Measurements from ENCODE around the gene PLEKHG7. TPM values are rescaled to one million over a fixed set of nuclear protein-coding genes. Genes with fewer than 3 reads are reported as not detected.

PLEKHG7 gene
- total RNA-seq, 1 donor from 2014 or later: not detected

DNA sequence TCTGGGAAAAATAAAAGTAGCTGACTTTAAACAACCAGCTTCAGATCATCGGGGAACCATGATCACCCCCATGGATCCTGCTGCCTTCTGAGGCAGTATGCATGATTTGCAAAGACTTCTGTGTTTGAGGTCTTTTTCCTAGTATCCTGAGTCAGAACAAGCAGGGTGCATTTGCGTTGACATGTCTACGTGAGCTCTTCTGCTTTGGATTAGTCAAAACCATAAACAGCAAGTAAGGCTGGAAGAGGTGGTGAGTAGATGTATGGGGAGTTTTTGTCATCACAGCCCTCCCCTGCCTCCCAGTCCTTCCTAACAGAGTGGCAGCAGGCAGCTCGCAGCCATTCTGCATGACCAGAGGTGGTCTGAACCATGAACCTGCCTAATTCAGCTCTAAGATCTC lies 24.1 kb downstream of the PLEKHG7 start:
- DNase-seq (ENCODE audit: low read depth) (no peak), FAIRE-seq (no peak)
- TF ChIP-seq, protein P1, sequence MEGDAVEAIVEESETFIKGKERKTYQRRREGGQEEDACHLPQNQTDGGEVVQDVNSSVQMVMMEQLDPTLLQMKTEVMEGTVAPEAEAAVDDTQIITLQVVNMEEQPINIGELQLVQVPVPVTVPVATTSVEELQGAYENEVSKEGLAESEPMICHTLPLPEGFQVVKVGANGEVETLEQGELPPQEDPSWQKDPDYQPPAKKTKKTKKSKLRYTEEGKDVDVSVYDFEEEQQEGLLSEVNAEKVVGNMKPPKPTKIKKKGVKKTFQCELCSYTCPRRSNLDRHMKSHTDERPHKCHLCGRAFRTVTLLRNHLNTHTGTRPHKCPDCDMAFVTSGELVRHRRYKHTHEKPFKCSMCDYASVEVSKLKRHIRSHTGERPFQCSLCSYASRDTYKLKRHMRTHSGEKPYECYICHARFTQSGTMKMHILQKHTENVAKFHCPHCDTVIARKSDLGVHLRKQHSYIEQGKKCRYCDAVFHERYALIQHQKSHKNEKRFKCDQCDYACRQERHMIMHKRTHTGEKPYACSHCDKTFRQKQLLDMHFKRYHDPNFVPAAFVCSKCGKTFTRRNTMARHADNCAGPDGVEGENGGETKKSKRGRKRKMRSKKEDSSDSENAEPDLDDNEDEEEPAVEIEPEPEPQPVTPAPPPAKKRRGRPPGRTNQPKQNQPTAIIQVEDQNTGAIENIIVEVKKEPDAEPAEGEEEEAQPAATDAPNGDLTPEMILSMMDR (IDR thresholded peaks at IDR 0.05; ENCODE audit: insufficient read depth, low read length, severe bottlenecking): no peak
- Histone ChIP-seq H3K27me3 (ENCODE audit: control insufficient read depth, insufficient read depth, low read length) (no peaks in the 10 kb centered on the region), H3K4me3 (ENCODE audit: low read depth, low read length) (no peak overlapping the region), H3K36me3 (ENCODE audit: control insufficient read depth, insufficient read depth, low read length) (no peaks in the 10 kb centered on the region)

DNA sequence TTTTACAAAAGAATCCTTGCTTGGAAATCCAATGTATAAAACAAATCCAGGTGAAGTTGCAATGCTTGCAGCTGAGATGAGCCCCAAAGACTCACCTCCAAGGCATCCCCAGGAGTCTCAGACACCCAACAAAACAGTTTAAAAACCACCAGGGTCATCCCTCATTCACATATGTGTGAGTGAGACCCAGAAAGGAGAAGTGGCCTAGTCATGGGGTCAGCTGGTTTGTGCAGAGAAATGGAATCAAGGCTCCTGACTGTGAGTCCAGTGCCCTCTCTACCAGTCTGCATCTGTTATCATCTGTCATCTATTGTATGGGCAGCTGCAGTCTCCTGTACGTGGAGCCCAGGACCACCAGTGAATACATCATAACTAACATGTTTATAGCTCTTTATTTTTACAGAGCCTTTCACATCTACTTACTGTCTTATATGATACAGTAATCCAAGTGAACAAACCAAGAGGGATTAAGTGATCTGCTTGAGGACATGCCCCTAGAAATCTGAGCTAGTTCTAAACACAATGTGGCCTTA lies 27.1 kb downstream of the PLEKHG7 start:
- no peaks in the 10 kb centered on the region for H3K36me3 ChIP-seq (ENCODE audit: control insufficient read depth, insufficient read depth, low read length)
- DNase-seq (ENCODE audit: low read depth) (no peak), FAIRE-seq (no peak)
- TF ChIP-seq, protein P1 (IDR thresholded peaks at IDR 0.05; ENCODE audit: insufficient read depth, low read length, severe bottlenecking): no peak
- no peak overlapping the region for H3K4me3 ChIP-seq (ENCODE audit: low read depth, low read length)
- no peaks in the 10 kb centered on the region for H3K27me3 ChIP-seq (ENCODE audit: control insufficient read depth, insufficient read depth, low read length)

- no peaks in the 10 kb centered on the region for H3K36me3 ChIP-seq (ENCODE audit: control insufficient read depth, insufficient read depth, low read length)
- no peak for FAIRE-seq
- H3K27me3 ChIP-seq (ENCODE audit: control insufficient read depth, insufficient read depth, low read length): no peaks in the 10 kb centered on the region
- no peak overlapping the region for H3K4me3 ChIP-seq (ENCODE audit: low read depth, low read length)
- DNase-seq (ENCODE audit: low read depth): no peak
- TF ChIP-seq, protein P1 (IDR thresholded peaks at IDR 0.05; ENCODE audit: insufficient read depth, low read length, severe bottlenecking): no peak
Measured at GRCh38 chr12:92730758-92731157, 28.0 kb downstream of the PLEKHG7 start.

- H3K4me3 ChIP-seq (ENCODE audit: low read depth, low read length): no peak overlapping the region
- no peak for FAIRE-seq
Measured at GRCh38 chr12:92732216-92732615, 29.4 kb downstream of the PLEKHG7 start.

GRCh38 chr12:92732716-92733115 lies 29.9 kb downstream of the PLEKHG7 start:
- TF ChIP-seq, protein P1 (IDR thresholded peaks at IDR 0.05; ENCODE audit: insufficient read depth, low read length, severe bottlenecking): no peak
- FAIRE-seq: no peak
- no peak overlapping the region for H3K4me3 ChIP-seq (ENCODE audit: low read depth, low read length)
- no peaks in the 10 kb centered on the region for H3K27me3 ChIP-seq (ENCODE audit: control insufficient read depth, insufficient read depth, low read length)
- no peak for DNase-seq (ENCODE audit: low read depth)
- no peaks in the 10 kb centered on the region for H3K36me3 ChIP-seq (ENCODE audit: control insufficient read depth, insufficient read depth, low read length)

More at GRCh38 chr12:92732216-92732615, 29.4 kb downstream of the PLEKHG7 start:
- no peaks in the 10 kb centered on the region for H3K27me3 ChIP-seq (ENCODE audit: control insufficient read depth, insufficient read depth, low read length)
- TF ChIP-seq, protein P1 (IDR thresholded peaks at IDR 0.05; ENCODE audit: insufficient read depth, low read length, severe bottlenecking): no peak
- DNase-seq (ENCODE audit: low read depth): no peak
- no peaks in the 10 kb centered on the region for H3K36me3 ChIP-seq (ENCODE audit: control insufficient read depth, insufficient read depth, low read length)

DNA sequence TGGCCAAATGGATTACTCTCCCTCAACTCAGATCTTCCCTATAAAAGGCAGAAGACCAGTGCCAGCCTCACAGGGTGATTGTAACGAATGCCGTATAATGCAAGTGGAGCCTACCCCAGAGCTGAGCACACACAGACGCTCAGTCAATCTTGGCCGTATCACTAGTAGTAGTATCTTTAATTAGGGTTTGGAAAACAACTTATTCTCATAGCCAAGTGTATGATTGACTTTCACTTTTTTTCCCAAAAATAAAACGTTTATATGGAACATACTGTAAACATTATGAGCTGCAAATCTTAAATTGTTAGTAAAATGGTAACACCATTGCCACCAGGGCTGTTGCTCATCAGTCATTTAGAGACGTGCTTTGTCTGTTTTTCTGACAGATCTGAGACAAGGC lies 30.4 kb downstream of the PLEKHG7 start:
- TF ChIP-seq, protein P1 (IDR thresholded peaks at IDR 0.05; ENCODE audit: insufficient read depth, low read length, severe bottlenecking): no peak
- FAIRE-seq (no peak), DNase-seq (ENCODE audit: low read depth) (no peak)
- H3K4me3 ChIP-seq (ENCODE audit: low read depth, low read length): no peak overlapping the region
- no peaks in the 10 kb centered on the region for H3K36me3 ChIP-seq (ENCODE audit: control insufficient read depth, insufficient read depth, low read length)
- H3K27me3 ChIP-seq (ENCODE audit: control insufficient read depth, insufficient read depth, low read length): no peaks in the 10 kb centered on the region
